GM12892 (cell line): ENCODE data around the gene RADIL.

Experiments
- POLR2A ChIP-seq: IDR thresholded peaks from 2 replicates; pipeline ENCODE4 v1.6.1; 2011; ENCODE audit warnings: low read depth, low read length, control low read depth
- POLR2AphosphoS5 ChIP-seq: IDR thresholded peaks from 2 replicates; pipeline ENCODE4 v1.6.1; 2011; ENCODE audit warnings: low read depth, low read length, control low read depth
- TAF1 ChIP-seq: IDR thresholded peaks from 2 replicates; pipeline ENCODE4 v1.6.1; 2011; ENCODE audit warnings: low read depth, mild to moderate bottlenecking, control low read depth, low read length, borderline replicate concordance

DNA sequence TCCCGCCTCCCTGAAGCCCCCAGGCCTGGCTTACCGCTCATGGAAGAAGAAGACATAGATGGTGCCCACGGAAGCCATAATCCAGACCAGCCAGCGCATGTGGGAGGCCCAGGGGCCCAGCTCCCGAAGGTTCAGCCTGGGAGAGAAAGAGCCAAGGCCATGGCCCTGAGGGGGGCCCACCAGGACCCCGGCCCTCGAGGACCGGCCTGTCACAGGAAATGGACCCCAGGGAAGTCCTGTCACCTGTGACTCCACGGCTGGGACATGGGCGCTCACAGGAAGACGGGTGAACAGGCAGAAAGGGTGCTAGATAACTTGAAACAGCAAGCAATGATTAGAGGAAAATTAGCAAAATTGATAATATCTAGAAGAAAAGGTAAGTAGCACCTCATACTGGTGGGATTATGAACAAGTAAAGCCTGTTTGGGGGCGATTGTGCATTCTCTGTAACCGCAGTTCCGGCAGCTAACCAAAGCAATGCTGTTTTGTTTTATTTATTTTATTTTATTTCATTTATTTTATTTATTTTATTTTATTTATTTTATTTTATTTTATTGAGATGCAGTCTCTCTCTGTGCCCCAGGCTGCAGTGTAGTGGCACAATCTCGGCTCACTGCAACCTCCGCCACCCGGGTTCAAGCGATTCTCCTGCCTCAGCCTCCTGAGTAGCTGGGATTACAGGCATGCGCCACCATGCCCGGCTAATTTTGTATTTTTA lies 27.8 kb upstream of the RADIL start:
- TF ChIP-seq POLR2A = no peak
- no peak for TF ChIP-seq POLR2AphosphoS5
- no peak for TF ChIP-seq TAF1
